K562 (cell line): ENCODE results near the gene TTC33. TPM values are rescaled to one million over a fixed set of nuclear protein-coding genes. Genes with fewer than 3 reads are reported as not detected.

ENCODE experiments used
- ZNF584 ChIP-seq: fragments of 200-800 bp; sonication (Bioruptor generic); IDR thresholded peaks from 2 replicates; pipeline ENCODE4 v1.6.1; 2016; ENCODE audit warnings: low read depth, mild to moderate bottlenecking, missing genetic modification characterization, missing compliant biosample characterization
- polyA plus RNA-seq, 8 experiments: library from polyadenylated mRNA; depleted of rRNA in 4 of 8; stranded (reverse) in 5 of 8; unstranded in 3 of 8; fragments of >200 nt; fragmentation: Nextera tagmentation in 2 of 8; fragmentation: Illumina TruSeq in 1 of 8; extraction: Ambion mirVana in 2 of 8; extraction: Trizol in 1 of 8; gene quantifications; 2 replicates each; pipeline versions ENCODE4 v1.2.1 to v1.2.3, GENCODE V29; 2011 to 2014; ENCODE audit warnings: inconsistent platforms in 1 of 8, missing spikeins in 1 of 8
- total RNA-seq, 7 experiments: library from RNA; depleted of rRNA in 6 of 7; stranded (reverse); fragments of >200 nt in 6 of 7; fragmentation: Illumina TruSeq in 2 of 7; extraction: Trizol in 2 of 7; gene quantifications; 2 replicates each; pipeline versions ENCODE4 v1.2.1 to v1.2.3, GENCODE V29; 2011 to 2021; ENCODE audit warnings: low replicate concordance in 1 of 7
- TF ChIP-seq, protein P1 (sequence below): fragments of 200-600 bp; sonication (generic); IDR thresholded peaks from one replicate; pipeline ENCODE4 v1.6.1; 2012; ENCODE audit warnings: mild to moderate bottlenecking, low read depth, low read length, inconsistent platforms

Gene TTC33
- total and polyA plus RNA-seq, 9 of the 15 experiments (the other 6 are each of a cell fraction or from before 2014, with no cell fraction given): 11.5 to 24.9 (median 21.1) TPM

DNA sequence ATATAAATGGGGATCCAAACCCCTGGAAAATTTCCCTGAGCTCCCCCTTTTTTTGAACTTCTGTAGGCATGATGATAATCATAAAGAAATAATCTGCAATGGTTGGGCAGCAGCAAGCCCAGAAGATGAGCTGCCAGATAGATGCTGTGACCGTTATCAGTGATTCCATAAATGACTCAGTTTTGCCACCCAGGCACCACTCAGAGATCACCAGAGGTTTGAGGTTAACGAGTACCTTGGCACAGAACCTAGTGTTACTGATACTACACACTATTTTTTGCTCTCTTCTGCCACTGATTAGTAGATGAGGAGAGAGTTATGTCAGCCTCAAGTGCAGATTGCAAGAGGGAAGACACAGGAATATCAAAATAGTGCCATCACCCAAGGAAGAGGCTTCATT lies 275.4 kb downstream of the TTC33 start (continued):
- TF ChIP-seq, protein P1, sequence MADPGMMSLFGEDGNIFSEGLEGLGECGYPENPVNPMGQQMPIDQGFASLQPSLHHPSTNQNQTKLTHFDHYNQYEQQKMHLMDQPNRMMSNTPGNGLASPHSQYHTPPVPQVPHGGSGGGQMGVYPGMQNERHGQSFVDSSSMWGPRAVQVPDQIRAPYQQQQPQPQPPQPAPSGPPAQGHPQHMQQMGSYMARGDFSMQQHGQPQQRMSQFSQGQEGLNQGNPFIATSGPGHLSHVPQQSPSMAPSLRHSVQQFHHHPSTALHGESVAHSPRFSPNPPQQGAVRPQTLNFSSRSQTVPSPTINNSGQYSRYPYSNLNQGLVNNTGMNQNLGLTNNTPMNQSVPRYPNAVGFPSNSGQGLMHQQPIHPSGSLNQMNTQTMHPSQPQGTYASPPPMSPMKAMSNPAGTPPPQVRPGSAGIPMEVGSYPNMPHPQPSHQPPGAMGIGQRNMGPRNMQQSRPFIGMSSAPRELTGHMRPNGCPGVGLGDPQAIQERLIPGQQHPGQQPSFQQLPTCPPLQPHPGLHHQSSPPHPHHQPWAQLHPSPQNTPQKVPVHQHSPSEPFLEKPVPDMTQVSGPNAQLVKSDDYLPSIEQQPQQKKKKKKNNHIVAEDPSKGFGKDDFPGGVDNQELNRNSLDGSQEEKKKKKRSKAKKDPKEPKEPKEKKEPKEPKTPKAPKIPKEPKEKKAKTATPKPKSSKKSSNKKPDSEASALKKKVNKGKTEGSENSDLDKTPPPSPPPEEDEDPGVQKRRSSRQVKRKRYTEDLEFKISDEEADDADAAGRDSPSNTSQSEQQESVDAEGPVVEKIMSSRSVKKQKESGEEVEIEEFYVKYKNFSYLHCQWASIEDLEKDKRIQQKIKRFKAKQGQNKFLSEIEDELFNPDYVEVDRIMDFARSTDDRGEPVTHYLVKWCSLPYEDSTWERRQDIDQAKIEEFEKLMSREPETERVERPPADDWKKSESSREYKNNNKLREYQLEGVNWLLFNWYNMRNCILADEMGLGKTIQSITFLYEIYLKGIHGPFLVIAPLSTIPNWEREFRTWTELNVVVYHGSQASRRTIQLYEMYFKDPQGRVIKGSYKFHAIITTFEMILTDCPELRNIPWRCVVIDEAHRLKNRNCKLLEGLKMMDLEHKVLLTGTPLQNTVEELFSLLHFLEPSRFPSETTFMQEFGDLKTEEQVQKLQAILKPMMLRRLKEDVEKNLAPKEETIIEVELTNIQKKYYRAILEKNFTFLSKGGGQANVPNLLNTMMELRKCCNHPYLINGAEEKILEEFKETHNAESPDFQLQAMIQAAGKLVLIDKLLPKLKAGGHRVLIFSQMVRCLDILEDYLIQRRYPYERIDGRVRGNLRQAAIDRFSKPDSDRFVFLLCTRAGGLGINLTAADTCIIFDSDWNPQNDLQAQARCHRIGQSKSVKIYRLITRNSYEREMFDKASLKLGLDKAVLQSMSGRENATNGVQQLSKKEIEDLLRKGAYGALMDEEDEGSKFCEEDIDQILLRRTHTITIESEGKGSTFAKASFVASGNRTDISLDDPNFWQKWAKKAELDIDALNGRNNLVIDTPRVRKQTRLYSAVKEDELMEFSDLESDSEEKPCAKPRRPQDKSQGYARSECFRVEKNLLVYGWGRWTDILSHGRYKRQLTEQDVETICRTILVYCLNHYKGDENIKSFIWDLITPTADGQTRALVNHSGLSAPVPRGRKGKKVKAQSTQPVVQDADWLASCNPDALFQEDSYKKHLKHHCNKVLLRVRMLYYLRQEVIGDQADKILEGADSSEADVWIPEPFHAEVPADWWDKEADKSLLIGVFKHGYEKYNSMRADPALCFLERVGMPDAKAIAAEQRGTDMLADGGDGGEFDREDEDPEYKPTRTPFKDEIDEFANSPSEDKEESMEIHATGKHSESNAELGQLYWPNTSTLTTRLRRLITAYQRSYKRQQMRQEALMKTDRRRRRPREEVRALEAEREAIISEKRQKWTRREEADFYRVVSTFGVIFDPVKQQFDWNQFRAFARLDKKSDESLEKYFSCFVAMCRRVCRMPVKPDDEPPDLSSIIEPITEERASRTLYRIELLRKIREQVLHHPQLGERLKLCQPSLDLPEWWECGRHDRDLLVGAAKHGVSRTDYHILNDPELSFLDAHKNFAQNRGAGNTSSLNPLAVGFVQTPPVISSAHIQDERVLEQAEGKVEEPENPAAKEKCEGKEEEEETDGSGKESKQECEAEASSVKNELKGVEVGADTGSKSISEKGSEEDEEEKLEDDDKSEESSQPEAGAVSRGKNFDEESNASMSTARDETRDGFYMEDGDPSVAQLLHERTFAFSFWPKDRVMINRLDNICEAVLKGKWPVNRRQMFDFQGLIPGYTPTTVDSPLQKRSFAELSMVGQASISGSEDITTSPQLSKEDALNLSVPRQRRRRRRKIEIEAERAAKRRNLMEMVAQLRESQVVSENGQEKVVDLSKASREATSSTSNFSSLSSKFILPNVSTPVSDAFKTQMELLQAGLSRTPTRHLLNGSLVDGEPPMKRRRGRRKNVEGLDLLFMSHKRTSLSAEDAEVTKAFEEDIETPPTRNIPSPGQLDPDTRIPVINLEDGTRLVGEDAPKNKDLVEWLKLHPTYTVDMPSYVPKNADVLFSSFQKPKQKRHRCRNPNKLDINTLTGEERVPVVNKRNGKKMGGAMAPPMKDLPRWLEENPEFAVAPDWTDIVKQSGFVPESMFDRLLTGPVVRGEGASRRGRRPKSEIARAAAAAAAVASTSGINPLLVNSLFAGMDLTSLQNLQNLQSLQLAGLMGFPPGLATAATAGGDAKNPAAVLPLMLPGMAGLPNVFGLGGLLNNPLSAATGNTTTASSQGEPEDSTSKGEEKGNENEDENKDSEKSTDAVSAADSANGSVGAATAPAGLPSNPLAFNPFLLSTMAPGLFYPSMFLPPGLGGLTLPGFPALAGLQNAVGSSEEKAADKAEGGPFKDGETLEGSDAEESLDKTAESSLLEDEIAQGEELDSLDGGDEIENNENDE: no peak
- no peak for TF ChIP-seq ZNF584 (CRISPR knock-in tag)
